Ishikawa (cell line): ENCODE measurements around the gene SSTR3.

Experiments used
- CEBPB ChIP-seq: IDR thresholded peaks from 2 replicates; pipeline ENCODE4 v1.6.1; 2012
- CREB1 ChIP-seq: IDR thresholded peaks from 2 replicates; pipeline ENCODE4 v1.6.1; 2012; ENCODE audit warnings: low read depth
- EGR1 ChIP-seq: IDR thresholded peaks from 2 replicates; pipeline ENCODE4 v1.6.1; 2012
- EP300 ChIP-seq: IDR thresholded peaks from 2 replicates; pipeline ENCODE4 v1.6.1; 2012; ENCODE audit warnings: borderline replicate concordance
- FOXM1 ChIP-seq: IDR thresholded peaks from 2 replicates; pipeline ENCODE4 v1.6.1; 2012; ENCODE audit warnings: low read depth, borderline replicate concordance
- MAX ChIP-seq: IDR thresholded peaks from 2 replicates; pipeline ENCODE4 v1.6.1; 2012
- NFIC ChIP-seq: IDR thresholded peaks from 2 replicates; pipeline ENCODE4 v1.6.1; 2012
- RAD21 ChIP-seq: IDR thresholded peaks from 2 replicates; pipeline ENCODE4 v1.6.1; 2012; ENCODE audit warnings: low read depth
- TAF1 ChIP-seq: IDR thresholded peaks from 2 replicates; pipeline ENCODE4 v1.6.1; 2012; ENCODE audit warnings: low read depth, mild to moderate bottlenecking
- TCF12 ChIP-seq: IDR thresholded peaks from 2 replicates; pipeline ENCODE4 v1.6.1; 2012; ENCODE audit warnings: low read depth
- TEAD4 ChIP-seq: IDR thresholded peaks from 2 replicates; pipeline ENCODE4 v1.6.1; 2012
- YY1 ChIP-seq: IDR thresholded peaks from 2 replicates; pipeline ENCODE4 v1.6.1; 2012; ENCODE audit warnings: low read depth
- ZBTB7A ChIP-seq: IDR thresholded peaks from 2 replicates; pipeline ENCODE4 v1.6.1; 2012; ENCODE audit warnings: low read depth
- TF ChIP-seq, protein P1 (sequence below): IDR thresholded peaks from 2 replicates; pipeline ENCODE4 v1.6.1; 2012; ENCODE audit warnings: low read depth, mild to moderate bottlenecking

SSTR3 gene

GRCh38 chr22:37209140-37209845, 3.0 kb downstream of the SSTR3 start:
- no peak for TF ChIP-seq CEBPB
- no peak for TF ChIP-seq RAD21
- TF ChIP-seq, protein P1, sequence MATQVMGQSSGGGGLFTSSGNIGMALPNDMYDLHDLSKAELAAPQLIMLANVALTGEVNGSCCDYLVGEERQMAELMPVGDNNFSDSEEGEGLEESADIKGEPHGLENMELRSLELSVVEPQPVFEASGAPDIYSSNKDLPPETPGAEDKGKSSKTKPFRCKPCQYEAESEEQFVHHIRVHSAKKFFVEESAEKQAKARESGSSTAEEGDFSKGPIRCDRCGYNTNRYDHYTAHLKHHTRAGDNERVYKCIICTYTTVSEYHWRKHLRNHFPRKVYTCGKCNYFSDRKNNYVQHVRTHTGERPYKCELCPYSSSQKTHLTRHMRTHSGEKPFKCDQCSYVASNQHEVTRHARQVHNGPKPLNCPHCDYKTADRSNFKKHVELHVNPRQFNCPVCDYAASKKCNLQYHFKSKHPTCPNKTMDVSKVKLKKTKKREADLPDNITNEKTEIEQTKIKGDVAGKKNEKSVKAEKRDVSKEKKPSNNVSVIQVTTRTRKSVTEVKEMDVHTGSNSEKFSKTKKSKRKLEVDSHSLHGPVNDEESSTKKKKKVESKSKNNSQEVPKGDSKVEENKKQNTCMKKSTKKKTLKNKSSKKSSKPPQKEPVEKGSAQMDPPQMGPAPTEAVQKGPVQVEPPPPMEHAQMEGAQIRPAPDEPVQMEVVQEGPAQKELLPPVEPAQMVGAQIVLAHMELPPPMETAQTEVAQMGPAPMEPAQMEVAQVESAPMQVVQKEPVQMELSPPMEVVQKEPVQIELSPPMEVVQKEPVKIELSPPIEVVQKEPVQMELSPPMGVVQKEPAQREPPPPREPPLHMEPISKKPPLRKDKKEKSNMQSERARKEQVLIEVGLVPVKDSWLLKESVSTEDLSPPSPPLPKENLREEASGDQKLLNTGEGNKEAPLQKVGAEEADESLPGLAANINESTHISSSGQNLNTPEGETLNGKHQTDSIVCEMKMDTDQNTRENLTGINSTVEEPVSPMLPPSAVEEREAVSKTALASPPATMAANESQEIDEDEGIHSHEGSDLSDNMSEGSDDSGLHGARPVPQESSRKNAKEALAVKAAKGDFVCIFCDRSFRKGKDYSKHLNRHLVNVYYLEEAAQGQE: no peak
- no peak for TF ChIP-seq EGR1
- no peak for TF ChIP-seq NFIC
- no peak for TF ChIP-seq YY1
- no peak for TF ChIP-seq TCF12
- TF ChIP-seq TAF1: no peak
- no peak for TF ChIP-seq CREB1
- no peak for TF ChIP-seq EP300
- TF ChIP-seq ZBTB7A: no peak
- no peak for TF ChIP-seq MAX
- TF ChIP-seq FOXM1: no peak

- TF ChIP-seq, protein P1: no peak
- TF ChIP-seq MAX (no peak), TAF1 (no peak), TCF12 (no peak), EGR1 (no peak), TEAD4 (no peak), YY1 (no peak)
These were observed 3.7 kb downstream of the SSTR3 start for GRCh38 chr22:37208401-37209139.

DNA sequence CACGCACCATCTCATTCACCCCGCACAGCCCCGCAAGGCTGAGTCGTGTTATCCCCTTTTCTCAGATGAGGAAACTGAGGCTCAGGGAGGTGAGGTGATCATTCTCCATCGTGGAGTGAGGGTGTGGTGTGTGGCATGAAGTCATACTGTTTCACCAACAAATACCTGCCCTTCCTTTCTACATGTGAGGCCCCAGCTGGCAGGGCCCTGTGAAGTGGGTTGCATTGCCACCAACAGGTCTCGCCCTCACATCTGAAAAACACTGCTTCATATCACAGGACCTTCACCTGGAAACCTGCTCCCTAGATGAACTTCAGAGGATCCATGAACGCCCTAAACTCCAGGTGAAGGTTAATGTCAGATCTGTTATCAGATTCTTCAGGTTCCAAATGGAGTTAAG, 4.3 kb downstream of the SSTR3 start:
- TF ChIP-seq CEBPB: no peak

- TF ChIP-seq YY1: no peak
- TF ChIP-seq ZBTB7A: no peak
- TF ChIP-seq TEAD4: no peak
- no peak for TF ChIP-seq TAF1
- no peak for TF ChIP-seq RAD21
These were observed 5.1 kb downstream of the SSTR3 start for GRCh38 chr22:37206841-37207821.

GRCh38 chr22:37206118-37206840, 6.0 kb downstream of the SSTR3 start:
- no peak for TF ChIP-seq TCF12
- no peak for TF ChIP-seq EP300
- TF ChIP-seq CEBPB: no peak

- TF ChIP-seq YY1 (no peak), NFIC (no peak)
These were observed 7.2 kb downstream of the SSTR3 start for GRCh38 chr22:37205046-37205445.
